Measurements from ENCODE around the gene BET1L.
A peak's percentile ranks its signal among the peaks of the same experiment; 100 is the strongest.

Gene BET1L

GRCh38 chr11:217704-218103, 10.5 kb upstream of the BET1L start:
- no peak overlapping the region for H3K27ac ChIP-seq
- TF ChIP-seq, protein P1, sequence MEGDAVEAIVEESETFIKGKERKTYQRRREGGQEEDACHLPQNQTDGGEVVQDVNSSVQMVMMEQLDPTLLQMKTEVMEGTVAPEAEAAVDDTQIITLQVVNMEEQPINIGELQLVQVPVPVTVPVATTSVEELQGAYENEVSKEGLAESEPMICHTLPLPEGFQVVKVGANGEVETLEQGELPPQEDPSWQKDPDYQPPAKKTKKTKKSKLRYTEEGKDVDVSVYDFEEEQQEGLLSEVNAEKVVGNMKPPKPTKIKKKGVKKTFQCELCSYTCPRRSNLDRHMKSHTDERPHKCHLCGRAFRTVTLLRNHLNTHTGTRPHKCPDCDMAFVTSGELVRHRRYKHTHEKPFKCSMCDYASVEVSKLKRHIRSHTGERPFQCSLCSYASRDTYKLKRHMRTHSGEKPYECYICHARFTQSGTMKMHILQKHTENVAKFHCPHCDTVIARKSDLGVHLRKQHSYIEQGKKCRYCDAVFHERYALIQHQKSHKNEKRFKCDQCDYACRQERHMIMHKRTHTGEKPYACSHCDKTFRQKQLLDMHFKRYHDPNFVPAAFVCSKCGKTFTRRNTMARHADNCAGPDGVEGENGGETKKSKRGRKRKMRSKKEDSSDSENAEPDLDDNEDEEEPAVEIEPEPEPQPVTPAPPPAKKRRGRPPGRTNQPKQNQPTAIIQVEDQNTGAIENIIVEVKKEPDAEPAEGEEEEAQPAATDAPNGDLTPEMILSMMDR (conservative IDR thresholded peaks at IDR 0.05), result no peak

GRCh38 chr11:216081-216974, 9.1 kb upstream of the BET1L start:
- TF ChIP-seq, protein P1 (conservative IDR thresholded peaks at IDR 0.05), result no peak
- H3K27ac ChIP-seq, result peak overlapping the region; percentile 10; the same call in 1 of the 2 replicates

DNA sequence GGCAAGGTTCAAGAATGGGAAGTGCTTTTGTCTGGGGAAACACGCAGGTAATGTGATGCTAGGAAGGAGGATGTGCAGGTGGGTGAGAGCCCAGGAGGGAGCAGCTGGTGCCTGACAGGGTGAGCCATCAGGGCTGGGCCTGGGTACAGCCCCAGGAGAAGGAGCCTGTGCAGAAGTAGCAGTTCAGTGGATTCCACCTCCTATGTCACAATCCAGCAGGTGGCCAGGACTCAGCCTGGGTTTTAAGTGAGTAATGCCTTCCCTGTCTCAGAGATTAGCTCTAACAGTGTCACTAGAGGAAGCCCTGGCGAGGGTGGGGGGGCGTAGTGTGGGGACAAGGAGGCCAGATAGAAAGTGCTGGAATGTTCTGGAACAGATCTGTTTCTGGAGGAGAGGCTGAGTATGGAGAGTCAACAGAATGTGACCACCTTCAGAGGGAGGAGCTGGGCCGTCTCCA, 8.4 kb upstream of the BET1L start:
- no peak overlapping the region for H3K27ac ChIP-seq
- TF ChIP-seq, protein P1 (conservative IDR thresholded peaks at IDR 0.05), result no peak

GRCh38 chr11:214083-214482, 6.9 kb upstream of the BET1L start:
- TF ChIP-seq, protein P1 (conservative IDR thresholded peaks at IDR 0.05), result no peak
- H3K27ac ChIP-seq, result no peak overlapping the region

GRCh38 chr11:213111-213510, 5.9 kb upstream of the BET1L start:
- H3K27ac ChIP-seq, result no peak overlapping the region

GRCh38 chr11:212150-213100, 5.2 kb upstream of the BET1L start:
- TF ChIP-seq, protein P1 (conservative IDR thresholded peaks at IDR 0.05), result no peak
- no peak overlapping the region for H3K27ac ChIP-seq

More at GRCh38 chr11:213111-213510, 5.9 kb upstream of the BET1L start:
- TF ChIP-seq, protein P1 (conservative IDR thresholded peaks at IDR 0.05), result no peak

DNA sequence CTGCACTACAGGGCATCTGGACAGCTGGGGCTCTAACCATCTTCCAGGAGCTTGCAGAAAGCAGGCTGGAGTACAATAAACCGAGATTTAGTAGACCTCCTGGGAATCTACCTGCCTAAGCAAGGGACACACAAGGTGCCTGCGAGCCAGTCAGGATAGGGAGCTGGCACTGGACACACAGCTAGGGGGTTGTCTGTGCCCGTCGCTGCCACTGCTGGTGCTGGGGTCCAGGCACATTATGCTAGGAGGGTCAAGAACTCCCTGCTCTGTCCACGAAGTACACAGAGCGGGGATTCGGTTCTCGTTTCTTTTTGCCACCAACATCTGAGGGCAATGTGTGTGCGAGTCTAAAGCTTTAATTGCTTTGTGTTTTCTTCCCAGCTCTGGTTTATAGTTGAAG, 4.5 kb upstream of the BET1L start:
- H3K27ac ChIP-seq, result no peak overlapping the region

More for the DNA sequence above, 4.5 kb upstream of the BET1L start:
- TF ChIP-seq, protein P1 (conservative IDR thresholded peaks at IDR 0.05), result no peak
